ENCODE data around the gene NAGS. TPM values are rescaled to one million over a fixed set of nuclear protein-coding genes. Genes with fewer than 3 reads are reported as not detected.
"Not testable (repeated sequence)": the region's sequence is repeated elsewhere in the genome, so short reads cannot be mapped to it uniquely, and the experiment has no call there.

The NAGS gene
- total RNA-seq, 2 experiments from 2014 or later: 1.5 to 1.7 TPM

- H3K36me3 Mint-ChIP-seq; DNase-seq; intact Hi-C loops (cut with micrococcal nuclease); H3K27ac Mint-ChIP-seq; H3K9me3 Mint-ChIP-seq; H3K4me3 Mint-ChIP-seq; H3K27me3 Mint-ChIP-seq; H3K4me1 Mint-ChIP-seq (ENCODE audit: low read depth): not testable (repeated sequence)
- POLR2A ChIA-PET: interaction anchor here (0.8 kb wide), 1 partner anchor 11 kb away, joined by 3 read pairs; no protein-coding TSS in a partner anchor
- CTCF ChIA-PET: interaction anchor here (0.6 to 1.3 kb wide), 2 partner anchors 21 to 29 kb away, joined by 3 to 4 read pairs; no protein-coding TSS in a partner anchor
Measured at GRCh38 chr17:43972444-43973212, 31.8 kb upstream of the NAGS start.

DNA sequence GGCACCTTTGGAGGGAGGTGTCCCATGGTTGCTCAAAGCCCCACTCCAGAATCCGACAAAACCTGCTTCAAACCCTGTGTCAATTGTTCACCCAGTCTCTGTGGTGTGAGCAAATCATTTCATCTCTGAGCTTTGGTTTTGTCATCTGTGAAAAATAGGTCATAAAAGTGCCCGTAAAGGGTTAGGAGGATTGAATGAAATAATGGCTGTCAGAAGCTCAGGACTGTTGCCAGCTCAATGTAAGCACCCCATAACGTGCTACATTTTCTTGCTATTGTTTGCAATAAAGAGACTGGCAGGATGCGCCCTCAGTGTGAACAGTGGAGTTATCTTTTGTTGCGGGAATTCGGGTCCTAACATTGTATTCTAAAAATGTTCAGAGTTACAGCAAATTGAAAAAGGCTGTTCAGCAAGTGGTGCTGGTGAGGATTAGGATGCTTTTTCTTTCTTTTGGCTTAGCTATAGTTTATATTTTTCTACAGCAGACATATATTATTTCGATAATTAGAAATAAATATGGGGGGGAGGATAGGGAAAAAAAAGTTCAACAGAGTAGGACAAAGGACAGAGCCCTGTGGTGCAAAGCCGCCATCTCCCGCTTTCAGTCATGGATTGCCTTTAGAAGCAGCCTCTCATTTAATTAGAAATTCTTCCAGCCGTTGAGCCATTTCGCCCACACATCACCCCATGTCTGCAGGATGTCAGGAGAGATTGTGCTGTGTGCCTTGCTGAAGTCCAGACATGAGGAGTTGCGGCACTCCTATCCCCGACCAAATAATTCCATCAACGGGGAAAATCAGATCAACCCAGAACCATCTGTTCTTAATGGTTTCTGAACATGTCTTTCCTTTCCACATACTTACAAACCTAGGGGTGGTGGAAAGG lies 29.8 kb upstream of the NAGS start:
- no peak overlapping the region for H3K4me3 Mint-ChIP-seq
- intact Hi-C loops (cut with micrococcal nuclease): no loop called here
- CTCF ChIA-PET: interaction anchor here (0.6 to 0.8 kb wide), 2 partner anchors 96 to 299 kb away, joined by 3 to 4 read pairs; no protein-coding TSS in a partner anchor
- H3K27me3 Mint-ChIP-seq: peaks cover 3% of the 10 kb centered on the region
- no peak for DNase-seq
- H3K27ac Mint-ChIP-seq: no peak overlapping the region
- POLR2A ChIA-PET: no interaction called here
- no peaks in the 10 kb centered on the region for H3K36me3 Mint-ChIP-seq
- no peaks in the 10 kb centered on the region for H3K9me3 Mint-ChIP-seq
- peaks cover 2% of the 10 kb centered on the region for H3K4me1 Mint-ChIP-seq (ENCODE audit: low read depth)

DNA sequence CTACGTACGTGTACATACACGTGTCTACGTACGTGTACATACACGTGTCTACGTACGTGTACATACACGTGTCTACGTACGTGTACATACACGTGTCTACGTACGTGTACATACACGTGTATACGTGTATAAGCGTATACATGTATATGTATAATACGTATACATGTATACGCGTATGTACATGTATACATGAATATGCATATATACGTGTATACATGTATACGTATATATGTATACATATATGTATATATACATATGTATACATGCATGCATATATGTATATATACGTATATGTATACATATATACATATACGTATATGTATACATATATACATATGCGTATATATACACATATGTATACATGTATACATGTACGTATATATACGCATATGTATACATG lies 28.5 kb upstream of the NAGS start:
- no peak for DNase-seq

GRCh38 chr17:43976963-43977837 lies 27.2 kb upstream of the NAGS start:
- Mint-ChIP-seq H3K4me1 (ENCODE audit: low read depth) (no peaks in the 10 kb centered on the region), H3K9me3 (no peaks in the 10 kb centered on the region), H3K36me3 (no peaks in the 10 kb centered on the region), H3K4me3 (no peak overlapping the region), H3K27me3 (peaks cover 11% of the 10 kb centered on the region), H3K27ac (no peak overlapping the region)
- ChIA-PET CTCF (no interaction called here), POLR2A (no interaction called here)
- no peak for DNase-seq
- intact Hi-C loops (cut with micrococcal nuclease): no loop called here

More for the DNA sequence above, 28.5 kb upstream of the NAGS start:
- Mint-ChIP-seq H3K4me3 (no peak overlapping the region), H3K27ac (no peak overlapping the region), H3K9me3 (no peaks in the 10 kb centered on the region), H3K36me3 (no peaks in the 10 kb centered on the region), H3K4me1 (ENCODE audit: low read depth) (peaks cover 2% of the 10 kb centered on the region), H3K27me3 (peaks cover 5% of the 10 kb centered on the region)
- intact Hi-C loops (cut with micrococcal nuclease): no loop called here
- POLR2A ChIA-PET: no interaction called here
- CTCF ChIA-PET: interaction anchor here (0.8 kb wide), 1 partner anchor 98 kb away, joined by 3 read pairs; no protein-coding TSS in a partner anchor

DNA sequence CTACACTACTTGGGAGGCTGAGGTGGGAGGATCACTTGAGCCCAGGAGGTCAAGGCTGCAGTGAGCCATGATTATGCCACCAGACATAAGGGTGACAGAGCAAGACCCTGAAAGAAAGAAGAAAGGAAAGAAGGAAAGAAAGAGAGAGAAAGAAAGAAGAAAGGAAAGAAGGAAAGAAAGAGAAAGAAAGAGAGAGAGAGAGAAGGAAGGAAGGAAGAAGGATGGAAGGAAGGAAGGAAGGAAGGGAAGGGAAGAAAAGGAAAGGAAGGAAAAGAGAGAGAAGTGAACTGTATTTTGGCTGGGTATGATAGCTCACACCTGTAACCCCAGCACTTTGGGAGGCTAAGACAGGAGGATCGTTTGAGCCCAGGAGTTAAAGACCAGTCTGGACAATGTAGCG lies 26.3 kb upstream of the NAGS start:
- no peaks in the 10 kb centered on the region for H3K9me3 Mint-ChIP-seq
- no peak overlapping the region for H3K27ac Mint-ChIP-seq
- intact Hi-C loops (cut with micrococcal nuclease): no loop called here
- no peak for DNase-seq
- H3K27me3 Mint-ChIP-seq: peaks cover 18% of the 10 kb centered on the region
- ChIA-PET POLR2A (no interaction called here), CTCF (no interaction called here)
- no peaks in the 10 kb centered on the region for H3K4me1 Mint-ChIP-seq (ENCODE audit: low read depth)
- H3K4me3 Mint-ChIP-seq: no peak overlapping the region
- no peaks in the 10 kb centered on the region for H3K36me3 Mint-ChIP-seq

DNA sequence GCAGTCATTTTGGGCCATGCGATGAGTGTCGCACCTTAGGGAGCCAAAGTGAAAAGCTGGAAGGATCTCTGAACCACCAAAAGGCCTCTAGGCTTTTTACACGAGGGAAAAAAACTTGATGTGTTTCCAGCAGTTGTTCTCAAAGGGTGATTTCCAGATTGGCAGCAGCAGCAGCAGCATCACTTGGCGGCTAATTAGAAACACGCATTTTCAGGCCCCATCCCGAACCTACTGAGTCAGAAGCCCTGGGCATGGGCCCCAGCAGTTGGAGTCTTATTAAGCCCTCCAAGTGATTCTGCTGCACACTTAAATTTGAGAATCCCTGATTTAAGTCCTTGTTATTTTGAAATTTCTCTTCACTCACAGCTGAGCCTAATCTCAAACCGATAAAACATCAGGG lies 25.4 kb upstream of the NAGS start:
- no peaks in the 10 kb centered on the region for H3K9me3 Mint-ChIP-seq
- no peak overlapping the region for H3K27ac Mint-ChIP-seq
- peaks cover 23% of the 10 kb centered on the region for H3K27me3 Mint-ChIP-seq
- CTCF ChIA-PET: interaction anchor here (0.7 to 1.4 kb wide), 3 partner anchors 35 to 69 kb away, joined by 3 to 5 read pairs (median 3); partner anchors contain the start of gene TMEM101
- no peak overlapping the region for H3K4me3 Mint-ChIP-seq
- no peaks in the 10 kb centered on the region for H3K36me3 Mint-ChIP-seq
- DNase-seq: no peak
- no peaks in the 10 kb centered on the region for H3K4me1 Mint-ChIP-seq (ENCODE audit: low read depth)
- intact Hi-C loops (cut with micrococcal nuclease): no loop called here
- POLR2A ChIA-PET: no interaction called here

- POLR2A ChIA-PET: interaction anchor here (0.6 kb wide), 1 partner anchor 496 kb away, joined by 3 read pairs; the partner anchor contains the start of gene DHX8
- CTCF ChIA-PET: interaction anchor here (1.2 to 1.4 kb wide), 2 partner anchors 36 to 70 kb away, joined by 3 to 5 read pairs; no protein-coding TSS in a partner anchor
Measured at GRCh38 chr17:43979671-43980070, 24.8 kb upstream of the NAGS start.

DNA sequence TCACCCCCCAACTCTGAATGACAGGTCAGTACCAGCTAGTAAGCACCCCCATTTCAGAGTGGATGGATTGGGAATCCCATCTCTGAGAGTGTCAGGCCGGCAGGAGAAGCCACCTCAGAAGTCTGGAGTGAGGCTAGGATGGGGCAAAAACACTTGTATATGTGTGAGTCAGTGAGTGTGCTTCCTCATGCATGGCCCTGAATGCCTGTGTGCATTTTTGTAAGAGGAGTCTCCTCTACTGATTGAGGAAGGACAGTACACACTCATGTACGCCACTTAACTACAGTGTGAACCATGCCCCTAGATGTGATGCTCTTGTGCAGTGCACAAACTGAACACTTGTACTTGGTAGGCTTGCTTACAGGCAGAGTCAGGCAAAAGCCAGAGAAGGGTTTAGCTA lies 22.3 kb upstream of the NAGS start:
- CTCF ChIA-PET: interaction anchor here (1.1 to 1.8 kb wide), 2 partner anchors 38 to 104 kb away, joined by 3 to 9 read pairs; no protein-coding TSS in a partner anchor
- Mint-ChIP-seq H3K4me3 (no peak overlapping the region), H3K27ac (no peak overlapping the region)

More at GRCh38 chr17:43979671-43980070, 24.8 kb upstream of the NAGS start:
- Mint-ChIP-seq H3K4me1 (ENCODE audit: low read depth) (no peaks in the 10 kb centered on the region), H3K27ac (no peak overlapping the region), H3K9me3 (no peaks in the 10 kb centered on the region), H3K4me3 (no peak overlapping the region), H3K36me3 (no peaks in the 10 kb centered on the region), H3K27me3 (peaks cover 29% of the 10 kb centered on the region)
- DNase-seq: no peak
- intact Hi-C loops (cut with micrococcal nuclease): no loop called here

DNA sequence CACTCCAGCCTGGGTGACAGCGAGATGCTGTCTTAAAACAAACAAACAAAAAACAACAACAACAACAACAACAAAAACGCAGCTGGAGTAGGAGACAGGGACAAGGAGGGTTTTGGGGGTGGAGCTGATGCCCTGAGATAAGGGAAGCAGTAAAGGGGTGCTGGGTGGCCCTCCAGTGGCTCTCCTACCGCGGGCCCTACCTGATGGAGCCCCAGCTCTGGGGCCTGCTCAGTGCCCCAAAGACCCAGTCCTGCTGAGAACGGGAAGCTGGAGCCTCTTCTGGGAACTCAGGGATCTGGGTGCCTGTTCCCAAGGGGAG lies 21.3 kb upstream of the NAGS start:
- no peak for DNase-seq
- CTCF ChIA-PET: interaction anchor here (1.1 to 2.5 kb wide), 3 partner anchors 39 to 137 kb away, joined by 3 to 9 read pairs (median 5); partner anchors contain the start of gene CD300LG
- Mint-ChIP-seq H3K4me1 (ENCODE audit: low read depth) (no peaks in the 10 kb centered on the region), H3K27me3 (peaks cover 32% of the 10 kb centered on the region), H3K27ac (no peak overlapping the region), H3K36me3 (no peaks in the 10 kb centered on the region), H3K9me3 (no peaks in the 10 kb centered on the region), H3K4me3 (no peak overlapping the region)
- intact Hi-C loops (cut with micrococcal nuclease): no loop called here
- POLR2A ChIA-PET: interaction anchor here (0.9 kb wide), 1 partner anchor 11 kb away, joined by 3 read pairs; no protein-coding TSS in a partner anchor

More for the DNA sequence above, 22.3 kb upstream of the NAGS start:
- intact Hi-C loops (cut with micrococcal nuclease): no loop called here
- Mint-ChIP-seq H3K27me3 (peaks cover 29% of the 10 kb centered on the region), H3K9me3 (no peaks in the 10 kb centered on the region), H3K36me3 (no peaks in the 10 kb centered on the region), H3K4me1 (ENCODE audit: low read depth) (no peaks in the 10 kb centered on the region)
- POLR2A ChIA-PET: no interaction called here
- DNase-seq: no peak

GRCh38 chr17:43983515-43984411 lies 20.7 kb upstream of the NAGS start:
- H3K4me3 Mint-ChIP-seq: no peak overlapping the region
- no peak for DNase-seq
- POLR2A ChIA-PET: interaction anchor here (0.9 kb wide), 1 partner anchor 12 kb away, joined by 3 read pairs; no protein-coding TSS in a partner anchor

More at GRCh38 chr17:43983515-43984411, 20.7 kb upstream of the NAGS start:
- H3K27ac Mint-ChIP-seq: no peak overlapping the region
- CTCF ChIA-PET: interaction anchor here (1.0 to 2.5 kb wide), 5 partner anchors 10 to 137 kb away, joined by 3 to 9 read pairs (median 3); partner anchors contain the start of gene CD300LG
- H3K27me3 Mint-ChIP-seq: peaks cover 29% of the 10 kb centered on the region
- H3K4me1 Mint-ChIP-seq (ENCODE audit: low read depth): no peaks in the 10 kb centered on the region
- intact Hi-C loops (cut with micrococcal nuclease): no loop called here
- no peaks in the 10 kb centered on the region for H3K9me3 Mint-ChIP-seq
- no peaks in the 10 kb centered on the region for H3K36me3 Mint-ChIP-seq
